Measurements from ENCODE around the gene LRRC8B.
"Not testable (repeated sequence)": the region's sequence is repeated elsewhere in the genome, so short reads cannot be mapped to it uniquely, and the experiment has no call there.

LRRC8B gene

GRCh38 chr1:89584211-89584610, 59.6 kb downstream of the LRRC8B start:
- DNase-seq (ENCODE audit: low read depth), result no peak

DNA sequence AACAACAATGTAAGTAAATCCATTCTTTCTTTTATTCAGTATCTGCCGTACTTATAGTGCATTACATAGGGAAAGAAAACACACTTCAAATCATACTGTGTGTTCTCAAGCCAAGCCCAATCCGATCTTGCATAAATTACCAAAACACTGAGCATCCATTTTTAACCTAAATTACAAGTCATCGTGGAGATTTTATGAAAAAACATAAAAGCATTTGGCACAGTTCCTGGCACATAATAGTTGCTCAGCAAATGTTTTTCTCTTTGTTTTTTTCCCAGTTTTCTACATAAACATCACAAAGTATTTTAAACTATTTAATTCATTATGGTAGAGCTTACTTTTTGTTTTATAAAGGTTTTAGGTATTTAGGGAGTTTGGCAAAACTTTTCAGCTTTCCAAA, 60.2 kb downstream of the LRRC8B start:
- DNase-seq (ENCODE audit: low read depth), result no peak

DNA sequence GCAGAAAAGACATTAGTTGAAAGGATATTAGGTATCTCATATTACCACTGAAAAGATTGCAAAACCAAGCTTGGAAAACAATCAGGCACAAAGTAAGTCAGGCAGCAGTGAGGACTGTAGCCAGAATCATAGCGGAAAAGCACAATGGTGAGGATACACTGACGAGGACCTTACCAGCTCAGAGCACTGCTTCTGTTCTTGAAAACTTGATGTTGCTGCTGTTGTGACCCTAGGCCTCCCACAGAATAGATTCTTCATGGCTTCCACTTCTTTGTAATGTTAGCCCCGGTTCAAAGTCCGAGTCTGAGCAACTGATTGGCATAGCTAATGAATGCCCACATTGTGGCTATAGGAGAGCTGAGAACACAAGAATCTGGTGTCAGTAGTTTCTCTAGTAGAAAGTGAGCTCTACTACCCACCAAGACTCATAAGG, 63.1 kb downstream of the LRRC8B start:
- no peak for DNase-seq (ENCODE audit: low read depth)

DNA sequence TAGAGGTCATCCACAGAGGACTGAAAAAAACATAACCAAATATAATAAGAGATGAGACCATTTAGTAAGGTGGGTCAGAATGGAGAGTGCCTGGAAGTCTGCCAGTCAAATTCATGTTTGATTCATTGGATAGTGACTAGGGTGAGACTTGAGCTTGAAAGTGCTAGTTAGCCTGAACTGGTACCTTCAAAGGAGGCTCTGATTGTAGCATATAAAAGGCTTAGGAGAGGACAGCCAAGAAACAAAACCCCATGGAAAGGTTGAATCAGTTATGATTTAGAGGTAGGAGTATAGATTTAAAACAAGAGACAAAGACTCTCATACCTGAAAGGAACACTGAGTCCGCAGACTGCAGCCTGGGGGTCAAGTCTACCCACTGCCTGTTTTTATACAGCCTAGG, 63.9 kb downstream of the LRRC8B start:
- no peak for DNase-seq (ENCODE audit: low read depth)

DNA sequence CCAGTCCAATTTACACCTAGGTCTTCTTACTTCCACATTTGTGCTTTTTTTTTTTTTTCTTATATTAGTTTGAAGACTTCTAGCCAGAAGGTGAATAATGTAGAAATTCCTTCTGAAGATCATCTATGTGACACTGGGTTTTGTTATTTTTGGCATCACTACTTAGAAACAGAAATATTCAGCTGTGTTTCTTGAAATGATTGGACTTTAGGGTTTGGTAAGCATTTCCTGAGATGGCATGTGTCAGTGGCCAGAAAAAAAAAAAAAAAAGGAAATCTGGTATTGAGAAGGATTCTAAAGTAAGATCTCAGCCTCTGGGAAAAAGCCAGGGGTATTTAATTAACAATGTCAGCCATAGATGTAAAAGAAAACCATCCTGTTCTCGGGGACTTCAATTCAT, 64.9 kb downstream of the LRRC8B start:
- no peak for DNase-seq (ENCODE audit: low read depth)

DNA sequence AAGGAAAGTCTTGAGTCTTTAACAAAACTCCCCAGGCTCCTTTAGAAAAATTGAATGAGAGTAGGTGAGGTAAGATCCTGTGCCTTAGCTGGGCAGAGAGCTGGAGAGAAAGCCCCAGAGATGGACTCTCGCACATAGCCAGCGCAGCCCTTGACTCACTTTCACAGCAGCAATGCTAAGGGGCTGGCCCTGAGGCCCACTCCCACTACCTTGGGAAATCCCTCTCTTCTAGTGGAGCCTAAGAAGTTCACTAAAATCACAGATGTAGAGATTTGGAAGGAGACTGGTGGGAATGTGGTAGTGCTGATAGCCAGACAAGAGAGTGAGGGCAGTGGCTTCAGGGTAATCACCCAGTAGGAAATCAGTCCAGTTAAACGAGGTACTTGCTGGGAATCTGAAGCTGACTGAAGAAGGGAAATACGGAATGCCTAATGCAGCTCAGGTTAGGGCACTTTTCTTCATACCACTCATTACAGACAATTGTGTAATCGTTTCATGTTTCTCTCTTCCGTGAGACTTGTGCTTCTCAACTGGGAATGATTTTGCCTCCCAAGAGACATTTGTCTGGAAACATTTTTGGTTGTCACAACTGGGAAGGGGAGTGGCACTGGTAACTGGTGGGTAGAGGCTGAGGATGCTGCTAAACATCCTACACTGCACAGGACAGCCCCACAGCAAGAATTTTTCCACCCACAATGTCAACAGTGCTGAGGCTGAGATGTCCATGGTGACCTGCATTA, 65.9 kb downstream of the LRRC8B start:
- no peak for DNase-seq (ENCODE audit: low read depth)

DNA sequence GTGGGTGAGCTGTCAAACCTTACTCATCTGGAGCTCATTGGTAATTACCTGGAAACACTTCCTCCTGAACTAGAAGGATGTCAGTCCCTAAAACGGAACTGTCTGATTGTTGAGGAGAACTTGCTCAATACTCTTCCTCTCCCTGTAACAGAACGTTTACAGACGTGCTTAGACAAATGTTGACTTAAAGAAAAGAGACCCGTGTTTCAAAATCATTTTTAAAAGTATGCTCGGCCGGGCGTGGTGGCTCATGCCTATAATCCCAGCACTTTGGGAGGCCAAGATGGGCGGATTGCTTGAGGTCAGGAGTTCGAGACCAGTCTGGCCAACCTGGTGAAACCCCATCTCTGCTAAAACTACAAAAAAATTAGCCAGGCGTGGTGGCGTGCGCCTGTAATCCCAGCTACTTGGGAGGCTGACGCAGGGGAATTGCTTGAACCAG, 68.3 kb downstream of the LRRC8B start:
- not testable (repeated sequence) for DNase-seq (ENCODE audit: low read depth)

DNA sequence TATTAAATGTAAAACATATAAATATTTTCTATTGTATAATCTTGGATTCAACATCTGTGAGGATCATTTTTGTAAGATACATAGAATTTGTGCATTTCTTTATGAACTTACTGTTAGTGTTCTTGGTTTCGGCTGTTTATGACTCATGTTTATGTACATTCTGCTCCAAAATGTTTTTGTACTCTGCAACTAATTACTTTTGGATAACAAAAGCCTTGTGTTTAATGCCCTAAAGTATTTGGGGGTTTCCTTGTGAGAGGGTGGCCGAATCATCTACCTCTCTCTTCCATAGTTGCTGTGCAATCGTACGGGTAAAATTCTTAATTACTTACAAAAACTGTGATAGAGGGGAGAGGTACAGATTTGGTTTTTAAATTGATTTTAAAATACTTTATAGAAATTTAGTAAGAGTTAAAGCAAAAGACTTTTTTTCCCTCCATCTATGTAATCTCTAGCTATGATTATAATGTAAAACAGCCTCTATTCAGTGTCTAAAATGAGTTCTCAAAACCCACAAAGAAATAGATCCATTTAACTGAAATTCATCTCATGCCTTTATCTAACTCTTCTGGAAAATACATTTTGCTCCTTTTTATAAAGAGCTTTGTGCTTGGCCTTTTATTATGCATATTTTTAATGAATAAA, 69.6 kb downstream of the LRRC8B start:
- DNase-seq (ENCODE audit: low read depth), result no peak

DNA sequence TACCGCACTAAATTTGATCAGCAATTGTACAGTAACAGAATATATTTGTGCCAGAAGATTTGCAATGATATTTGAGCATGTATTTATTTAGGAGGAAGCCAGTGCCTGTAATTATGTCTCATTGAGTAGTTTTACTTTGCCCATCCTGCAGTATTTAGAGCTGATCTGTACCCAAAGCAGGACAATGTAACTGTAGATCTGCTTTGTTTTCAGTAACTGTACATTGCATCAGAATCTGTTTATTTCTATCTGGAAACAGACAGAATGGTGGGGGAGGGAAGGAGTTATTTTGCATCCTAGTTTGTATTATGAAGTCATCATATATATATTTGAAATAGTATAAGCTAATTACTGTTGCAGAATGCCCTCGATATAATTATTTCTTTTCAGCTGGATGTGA, 72.1 kb downstream of the LRRC8B start:
- DNase-seq (ENCODE audit: low read depth), result no peak

DNA sequence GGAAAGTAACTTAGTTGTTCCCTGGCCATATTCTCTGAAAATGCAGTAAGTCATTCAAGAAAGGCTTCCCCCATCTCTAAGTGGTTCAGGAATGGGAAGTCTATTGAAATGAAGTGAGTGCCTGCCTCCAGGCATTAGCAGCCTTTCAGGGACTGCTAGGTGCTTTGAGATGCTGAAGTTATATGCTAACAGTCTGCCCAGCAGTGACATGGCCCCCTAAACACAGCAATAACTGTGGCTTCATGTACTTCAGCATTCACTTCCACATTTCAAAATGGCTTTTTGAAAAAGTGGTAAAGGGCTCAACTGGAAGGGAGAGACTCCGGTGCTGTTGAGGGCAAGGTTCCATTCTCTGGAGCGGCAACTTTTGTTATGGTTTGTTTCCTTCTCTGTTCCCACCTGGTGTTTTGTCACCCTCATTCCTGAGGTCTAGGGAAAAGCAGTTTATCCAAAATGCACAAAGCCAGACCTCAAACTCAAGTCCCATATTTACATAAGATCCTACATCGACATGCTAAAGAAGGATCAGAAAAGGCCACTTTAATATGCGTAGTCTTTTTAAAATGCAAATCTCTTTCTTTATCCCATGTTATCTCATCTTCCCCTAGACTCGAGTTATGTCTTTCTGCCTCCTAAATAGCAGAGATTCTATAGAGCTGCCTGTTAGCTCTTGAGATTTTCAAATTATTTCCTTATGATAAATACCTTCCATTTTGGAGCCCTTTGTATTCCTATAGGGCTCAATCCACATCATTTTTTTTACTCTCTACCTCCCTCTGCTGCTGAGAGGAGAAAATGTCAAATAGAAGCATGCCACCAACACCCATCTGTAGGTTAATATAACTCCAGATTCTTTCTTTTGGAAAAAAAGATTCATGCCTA, 74.1 kb downstream of the LRRC8B start:
- DNase-seq (ENCODE audit: low read depth), result no peak

DNA sequence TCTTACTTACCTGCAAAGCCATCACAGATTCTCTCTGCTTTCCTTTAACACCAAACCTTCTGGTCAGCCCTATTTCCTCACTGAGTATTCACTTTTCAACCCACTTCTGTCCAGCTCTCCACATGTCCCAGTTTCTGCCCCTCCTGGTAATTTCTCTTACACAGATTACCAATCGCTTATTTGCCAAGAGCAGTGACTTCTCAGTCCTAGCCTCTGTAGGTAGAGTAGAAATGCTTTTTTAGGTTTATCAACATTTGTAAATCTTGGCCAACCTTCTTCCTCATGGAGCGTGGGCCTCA, 74.7 kb downstream of the LRRC8B start:
- DNase-seq (ENCODE audit: low read depth), result no peak

DNA sequence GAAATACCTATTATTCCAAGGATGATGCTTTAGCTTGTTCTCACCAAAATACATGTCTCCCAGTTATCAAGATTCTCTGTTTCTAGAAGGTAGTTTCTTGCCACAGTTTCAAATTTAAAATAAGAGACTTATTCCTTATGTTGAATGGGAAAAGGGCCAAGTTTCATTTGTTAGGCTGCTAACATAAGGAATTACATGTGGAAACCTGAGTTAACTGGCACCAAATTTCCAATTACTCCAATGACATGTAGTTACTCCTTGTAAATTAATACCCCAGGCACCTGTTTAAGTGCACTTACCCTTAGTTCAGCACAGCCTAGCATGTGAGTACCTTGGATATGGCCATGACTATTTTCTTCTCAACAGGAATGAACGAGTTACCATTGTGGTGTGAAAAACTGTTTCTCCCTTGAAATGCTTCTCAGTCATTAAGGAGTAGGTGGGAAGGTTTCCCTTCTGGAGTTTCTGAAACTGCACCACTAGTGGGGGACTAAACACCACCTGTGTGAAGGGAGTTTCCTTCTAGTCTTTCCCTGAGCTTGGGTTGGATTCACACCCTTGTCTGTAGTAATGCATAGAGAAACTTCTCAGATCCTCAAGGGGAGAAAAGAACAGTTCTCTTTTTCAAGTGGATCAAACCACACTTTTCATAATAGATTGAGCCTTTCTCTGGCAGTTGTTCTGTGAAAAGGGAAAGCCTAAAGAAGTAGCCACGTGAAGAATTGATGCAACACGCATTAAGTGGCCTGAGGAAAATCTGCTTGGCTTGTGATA, 76.0 kb downstream of the LRRC8B start:
- no peak for DNase-seq (ENCODE audit: low read depth)

- no peak for DNase-seq (ENCODE audit: low read depth)
These were observed 78.3 kb downstream of the LRRC8B start for GRCh38 chr1:89602871-89603404.

DNA sequence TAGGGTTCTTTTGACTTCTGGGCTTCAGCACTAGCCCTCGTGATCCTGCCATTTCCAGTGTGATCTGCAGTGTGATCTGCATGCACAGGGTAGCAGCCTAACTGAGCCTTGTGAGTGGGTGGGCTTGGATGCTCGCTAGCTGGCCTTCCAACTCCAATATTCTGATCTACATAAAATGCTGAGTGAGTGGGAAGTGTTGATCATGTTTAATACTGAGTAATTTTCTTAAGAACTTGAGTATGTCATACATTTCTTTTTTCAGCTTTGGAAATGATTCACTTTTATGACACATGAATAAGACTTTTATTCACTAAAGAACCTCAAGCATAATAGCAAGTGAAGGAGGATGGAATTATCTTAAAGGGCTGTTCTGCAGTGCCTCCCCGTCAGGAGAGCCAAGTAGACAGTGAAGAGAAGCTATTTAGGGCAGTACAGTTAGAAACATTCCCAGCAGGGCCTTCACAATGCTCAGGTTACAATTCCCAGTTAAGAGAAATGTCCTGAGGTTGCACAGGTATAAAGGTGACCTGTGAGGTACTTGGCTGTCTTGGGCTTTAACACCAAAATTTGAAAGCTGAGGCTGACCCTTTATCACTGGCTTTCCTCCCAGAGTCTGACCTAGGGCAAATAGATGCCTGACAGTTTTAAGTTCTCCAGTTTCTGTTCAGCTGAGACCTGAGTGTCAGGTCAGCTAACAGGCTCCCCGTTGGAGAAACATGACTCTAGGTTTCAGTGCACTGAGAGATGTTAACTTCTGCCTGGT, 79.2 kb downstream of the LRRC8B start:
- no peak for DNase-seq (ENCODE audit: low read depth)

GRCh38 chr1:89604414-89604735, 79.7 kb downstream of the LRRC8B start:
- no peak for DNase-seq (ENCODE audit: low read depth)

DNA sequence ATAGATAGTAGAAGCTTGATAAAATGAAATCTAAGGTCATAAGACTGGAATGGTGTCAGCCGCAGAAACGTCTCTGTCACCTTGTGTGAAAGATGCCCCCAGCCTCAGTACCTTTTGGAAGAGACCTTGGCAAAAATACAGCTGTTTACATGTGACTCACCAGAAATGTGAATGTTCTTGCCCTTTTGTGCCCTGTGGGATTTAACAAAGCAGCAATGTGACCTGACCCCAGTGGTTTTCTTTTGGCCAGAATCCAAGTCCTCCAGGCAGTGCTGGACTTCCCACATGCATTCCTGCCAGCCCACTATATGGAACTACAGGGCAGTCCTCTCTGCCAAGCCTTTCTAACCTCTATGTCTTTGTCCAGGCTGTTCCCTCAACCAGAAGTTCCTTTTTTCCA, 81.1 kb downstream of the LRRC8B start:
- DNase-seq (ENCODE audit: low read depth), result no peak

GRCh38 chr1:89606227-89606980, 81.8 kb downstream of the LRRC8B start:
- DNase-seq (ENCODE audit: low read depth), result no peak

DNA sequence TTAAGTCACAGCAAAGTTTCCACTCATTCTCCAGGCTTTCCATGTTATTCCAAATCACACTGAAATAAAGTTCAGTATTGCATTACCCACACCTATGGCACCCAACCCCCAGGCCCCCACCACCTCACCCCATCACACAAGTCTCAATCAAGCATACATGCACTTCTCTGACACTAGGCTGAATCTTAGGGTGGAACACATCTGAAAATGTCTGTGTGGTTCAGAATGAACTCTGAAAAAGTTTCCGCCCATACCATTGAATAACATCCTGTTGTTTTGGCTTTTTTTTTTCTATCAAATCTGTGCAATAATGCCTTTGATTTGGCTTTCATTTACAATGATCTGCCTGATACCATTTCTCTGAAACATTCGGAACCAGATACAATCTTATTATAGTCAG, 82.5 kb downstream of the LRRC8B start:
- no peak for DNase-seq (ENCODE audit: low read depth)

- no peak for DNase-seq (ENCODE audit: low read depth)
These were observed 83.1 kb downstream of the LRRC8B start for GRCh38 chr1:89607586-89608318.
